MM.1S (cell line): ENCODE measurements around the gene CCDC59.

Experiments used
- CTCF ChIP-seq: fragments of 300-600 bp; sonication (generic); IDR thresholded peaks from 2 replicates; pipeline ENCODE4 v1.5.1; 2016; ENCODE audit warnings: antibody characterized with exemption, low read length, mixed read lengths
- EZH2 ChIP-seq: fragments of 300-600 bp; sonication (generic); optimal IDR thresholded peaks from 2 replicates; pipeline ENCODE3; 2017; ENCODE audit warnings: low read depth, mild to moderate bottlenecking, antibody characterized with exemption, low read length, mixed read lengths
- EZH2phosphoT487 ChIP-seq: fragments of 300-600 bp; sonication (generic); IDR thresholded peaks from 2 replicates; pipeline ENCODE4 v1.6.1; 2018; ENCODE audit warnings: antibody characterized with exemption, low read length

- peak; percentile 95 for TF ChIP-seq CTCF
- no peak for TF ChIP-seq EZH2
- no peak for TF ChIP-seq EZH2phosphoT487
Measured at GRCh38 chr12:82358200-82359114, at the start of gene CCDC59, which contains the start of gene METTL25.
